Chondrocyte (in vitro differentiated cells): ENCODE results near the gene CRYAB. TPM values are rescaled to one million over a fixed set of nuclear protein-coding genes. Genes with fewer than 3 reads are reported as not detected.

Experiments used
- DNase-seq: peaks from one replicate; pipeline ENCODE4 v3.0.0; 2021; ENCODE audit warnings: mixed read lengths, low spot score
- H3K27ac Mint-ChIP-seq: one replicate; pipeline ENCODE4 v1.8.0; 2021; ENCODE audit warnings: mild to moderate bottlenecking, moderate library complexity, mixed read lengths; ENCODE audit not compliant: unreplicated experiment
- H3K27me3 Mint-ChIP-seq: 2 replicates; pipeline ENCODE4 v1.8.0; 2021; ENCODE audit warnings: low read depth, mixed read lengths
- H3K36me3 Mint-ChIP-seq: 2 replicates; pipeline ENCODE4 v1.8.0; 2021; ENCODE audit warnings: low read depth, mixed read lengths
- H3K4me1 Mint-ChIP-seq: 2 replicates; pipeline ENCODE4 v1.8.0; 2021; ENCODE audit warnings: low read depth, mild to moderate bottlenecking, mixed read lengths
- H3K4me3 Mint-ChIP-seq: one replicate; pipeline ENCODE4 v1.8.0; 2021; ENCODE audit warnings: mild to moderate bottlenecking, moderate library complexity, mixed read lengths; ENCODE audit not compliant: unreplicated experiment
- H3K9me3 Mint-ChIP-seq: 2 replicates; pipeline ENCODE4 v1.8.0; 2021; ENCODE audit warnings: low read depth, mixed read lengths
- total RNA-seq: library from RNA; stranded (reverse); gene quantifications from 3 replicates; pipeline ENCODE4 v1.2.1, GENCODE V29; 2021
- TF ChIP-seq, protein P1 (sequence below): fragments of 200-600 bp; sonication (generic); IDR thresholded peaks from 2 replicates; pipeline ENCODE4 v1.5.0; 2021; ENCODE audit warnings: antibody characterized with exemption, mild to moderate bottlenecking, moderate library complexity

CRYAB gene
- total RNA-seq, 1 donor from 2014 or later, result 1,975 TPM

DNA sequence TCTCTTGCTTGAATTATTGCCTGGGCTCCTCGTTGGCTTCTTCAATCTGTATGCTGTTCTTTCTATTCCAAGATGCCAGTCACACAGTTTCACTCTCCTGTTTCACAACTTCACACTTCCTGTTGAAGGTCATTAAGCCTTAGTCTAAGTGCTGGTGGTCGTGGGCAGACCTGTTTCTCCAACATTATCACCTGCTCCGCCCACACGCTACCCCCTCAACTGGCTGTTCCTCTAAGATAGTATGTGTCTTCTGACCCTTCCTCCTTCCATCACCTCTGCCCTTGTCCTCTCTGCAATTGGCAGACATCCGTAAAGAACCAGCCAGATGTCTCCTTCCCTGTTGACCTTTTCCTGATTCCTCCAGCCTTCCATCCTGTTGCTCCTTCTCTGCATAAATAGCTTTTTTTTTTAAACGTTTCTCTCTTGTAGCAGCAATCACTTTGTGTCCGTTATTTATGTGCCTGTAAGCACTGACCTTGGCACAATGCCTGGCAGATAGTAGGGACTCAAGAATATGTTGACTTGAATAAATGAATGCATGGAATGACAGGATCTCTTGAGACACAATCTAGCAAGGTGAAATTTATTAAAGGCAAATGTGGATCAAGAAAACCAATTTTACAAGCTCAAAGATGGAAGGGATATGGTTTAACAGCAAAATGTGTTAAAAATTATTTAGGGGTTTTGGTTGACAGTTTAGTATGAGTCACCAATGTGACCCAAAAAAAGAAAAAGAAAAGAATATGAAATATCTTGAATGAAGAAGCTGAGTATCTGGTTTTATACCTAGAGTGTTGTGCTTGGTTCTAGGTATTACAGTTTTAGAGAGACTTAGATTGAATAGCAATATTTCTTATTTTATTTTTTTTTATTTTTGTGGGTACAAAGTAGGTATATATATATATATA is 38.2 kb upstream of the CRYAB start:
- no peaks in the 10 kb centered on the region for H3K27me3 Mint-ChIP-seq
- no peaks in the 10 kb centered on the region for H3K36me3 Mint-ChIP-seq
- H3K9me3 Mint-ChIP-seq, result no peaks in the 10 kb centered on the region
- TF ChIP-seq, protein P1, sequence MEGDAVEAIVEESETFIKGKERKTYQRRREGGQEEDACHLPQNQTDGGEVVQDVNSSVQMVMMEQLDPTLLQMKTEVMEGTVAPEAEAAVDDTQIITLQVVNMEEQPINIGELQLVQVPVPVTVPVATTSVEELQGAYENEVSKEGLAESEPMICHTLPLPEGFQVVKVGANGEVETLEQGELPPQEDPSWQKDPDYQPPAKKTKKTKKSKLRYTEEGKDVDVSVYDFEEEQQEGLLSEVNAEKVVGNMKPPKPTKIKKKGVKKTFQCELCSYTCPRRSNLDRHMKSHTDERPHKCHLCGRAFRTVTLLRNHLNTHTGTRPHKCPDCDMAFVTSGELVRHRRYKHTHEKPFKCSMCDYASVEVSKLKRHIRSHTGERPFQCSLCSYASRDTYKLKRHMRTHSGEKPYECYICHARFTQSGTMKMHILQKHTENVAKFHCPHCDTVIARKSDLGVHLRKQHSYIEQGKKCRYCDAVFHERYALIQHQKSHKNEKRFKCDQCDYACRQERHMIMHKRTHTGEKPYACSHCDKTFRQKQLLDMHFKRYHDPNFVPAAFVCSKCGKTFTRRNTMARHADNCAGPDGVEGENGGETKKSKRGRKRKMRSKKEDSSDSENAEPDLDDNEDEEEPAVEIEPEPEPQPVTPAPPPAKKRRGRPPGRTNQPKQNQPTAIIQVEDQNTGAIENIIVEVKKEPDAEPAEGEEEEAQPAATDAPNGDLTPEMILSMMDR, result no peak
- no peak overlapping the region for H3K27ac Mint-ChIP-seq
- H3K4me3 Mint-ChIP-seq, result no peak overlapping the region
- DNase-seq, result no peak
- H3K4me1 Mint-ChIP-seq, result peaks cover 26% of the 10 kb centered on the region

DNA sequence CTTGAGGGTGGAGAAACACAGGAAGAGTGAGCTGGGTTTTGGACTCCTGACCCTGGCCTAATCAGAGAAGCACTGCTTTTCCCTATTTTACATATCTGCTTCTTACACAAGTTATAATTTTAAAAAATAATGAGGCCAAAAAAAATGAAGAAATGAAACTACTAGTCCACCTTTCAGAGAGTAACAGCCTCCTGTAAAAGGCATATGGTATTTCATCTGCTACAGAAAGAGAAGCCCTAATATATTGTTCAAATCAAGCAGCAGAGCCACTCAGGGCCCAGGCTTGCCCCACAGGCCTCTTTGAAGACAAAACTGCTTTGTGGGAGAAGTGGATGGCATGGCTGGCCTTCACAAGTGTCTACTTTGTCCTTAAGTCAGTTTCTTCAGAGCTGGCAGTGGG is 35.6 kb upstream of the CRYAB start:
- H3K4me1 Mint-ChIP-seq, result peaks cover 49% of the 10 kb centered on the region
- no peaks in the 10 kb centered on the region for H3K9me3 Mint-ChIP-seq
- TF ChIP-seq, protein P1, result no peak
- no peaks in the 10 kb centered on the region for H3K27me3 Mint-ChIP-seq
- H3K27ac Mint-ChIP-seq, result peak overlapping the region; percentile 57
- H3K36me3 Mint-ChIP-seq, result no peaks in the 10 kb centered on the region
- no peak for DNase-seq
- H3K4me3 Mint-ChIP-seq, result no peak overlapping the region

DNA sequence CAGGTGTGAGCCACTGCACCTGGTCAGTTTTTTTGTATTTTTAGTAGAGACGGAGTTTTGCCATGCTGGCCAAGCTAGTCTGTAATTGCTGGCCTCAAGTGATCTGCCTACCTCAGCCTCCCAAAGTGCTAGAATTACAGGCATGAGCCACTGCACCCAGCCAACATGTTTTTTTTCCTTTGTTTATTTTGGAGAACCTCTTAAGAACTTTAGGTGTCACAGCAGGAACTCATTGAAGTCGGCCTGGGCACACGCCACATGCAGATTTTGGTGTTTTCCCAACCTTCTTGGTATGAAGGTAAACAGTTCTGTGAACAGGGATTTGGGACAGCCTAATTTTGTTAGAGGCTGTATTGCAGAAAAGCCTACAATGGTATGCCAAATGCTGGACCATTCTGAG is 34.9 kb upstream of the CRYAB start:
- H3K36me3 Mint-ChIP-seq, result no peaks in the 10 kb centered on the region
- H3K9me3 Mint-ChIP-seq, result no peaks in the 10 kb centered on the region
- H3K27me3 Mint-ChIP-seq, result no peaks in the 10 kb centered on the region
- TF ChIP-seq, protein P1, result no peak
- no peak for DNase-seq
- peaks cover 56% of the 10 kb centered on the region for H3K4me1 Mint-ChIP-seq
- H3K4me3 Mint-ChIP-seq, result no peak overlapping the region
- peak overlapping the region; percentile 57 for H3K27ac Mint-ChIP-seq

DNA sequence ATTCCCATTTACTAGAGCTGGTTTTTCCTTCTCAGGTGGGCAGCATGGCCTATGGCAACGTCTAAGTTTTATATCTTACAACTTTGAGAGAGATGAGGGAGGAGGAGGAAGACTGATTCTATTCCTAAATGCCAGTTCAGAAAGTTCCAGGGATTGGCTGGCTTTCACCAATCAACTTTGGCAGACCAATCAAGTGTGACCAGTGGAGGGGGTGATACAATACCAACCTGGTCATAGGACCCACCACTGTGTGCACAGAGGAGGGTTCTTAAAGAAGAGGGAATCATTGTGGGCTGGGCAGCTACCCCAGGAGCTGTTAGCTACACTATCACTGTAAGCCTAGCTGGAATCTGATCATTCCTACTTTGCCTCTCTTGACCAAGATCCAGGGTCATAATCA is 33.6 kb upstream of the CRYAB start:
- DNase-seq, result no peak
- TF ChIP-seq, protein P1, result no peak
- Mint-ChIP-seq H3K36me3 (no peaks in the 10 kb centered on the region), H3K27ac (peak overlapping the region; percentile 99), H3K27me3 (no peaks in the 10 kb centered on the region), H3K4me3 (peak overlapping the region; percentile 1), H3K4me1 (peaks cover 65% of the 10 kb centered on the region), H3K9me3 (no peaks in the 10 kb centered on the region)

DNA sequence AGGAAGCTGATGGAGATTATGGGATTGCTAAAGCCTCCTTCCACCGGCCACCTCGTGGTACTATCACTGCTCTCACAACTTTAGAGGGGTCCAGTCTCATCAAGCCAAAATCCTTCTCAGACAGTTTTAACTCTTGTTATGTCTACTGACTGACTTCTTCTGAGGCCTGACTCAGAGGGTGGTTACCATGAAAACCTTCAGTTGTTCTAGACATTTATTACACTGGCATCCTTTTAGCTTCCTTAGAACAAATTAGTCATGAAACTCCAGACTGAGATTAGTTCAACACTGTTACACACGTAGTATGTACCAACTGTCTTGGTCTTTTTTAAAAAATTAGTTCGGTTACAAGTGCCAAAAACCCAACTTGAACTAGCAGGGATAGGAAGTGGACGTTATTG is 33.1 kb upstream of the CRYAB start:
- peak overlapping the region; percentile 1 for H3K4me3 Mint-ChIP-seq
- no peaks in the 10 kb centered on the region for H3K27me3 Mint-ChIP-seq
- peaks cover 68% of the 10 kb centered on the region for H3K4me1 Mint-ChIP-seq
- no peaks in the 10 kb centered on the region for H3K9me3 Mint-ChIP-seq
- TF ChIP-seq, protein P1, result no peak
- peak overlapping the region; percentile 99 for H3K27ac Mint-ChIP-seq
- DNase-seq, result no peak
- H3K36me3 Mint-ChIP-seq, result no peaks in the 10 kb centered on the region
